Brain microvascular endothelial cell (primary cell): ENCODE data around the gene GCNT2.

Experiments
- DNase-seq: peaks from one replicate; pipeline ENCODE4 v3.0.0-alpha.2; 2020
- H3K27ac ChIP-seq: fragments of 250-450 bp; sonication (Bioruptor Pico); 2 replicates; pipeline ENCODE4 v1.5.1; 2020; ENCODE audit warnings: mild to moderate bottlenecking, moderate library complexity
- H3K27me3 ChIP-seq: fragments of 250-450 bp; sonication (Bioruptor Pico); replicated peaks from 2 replicates; pipeline ENCODE4 v1.5.1; 2020; ENCODE audit warnings: mild to moderate bottlenecking
- H3K36me3 ChIP-seq: fragments of 250-450 bp; sonication (Bioruptor Pico); replicated peaks from 2 replicates; pipeline ENCODE4 v1.5.1; 2020; ENCODE audit warnings: mild to moderate bottlenecking
- H3K4me3 ChIP-seq: 2 replicates; pipeline ENCODE4 v1.5.1; 2011; ENCODE audit warnings: low read depth, mild to moderate bottlenecking, control low read depth, low read length, moderate library complexity
- in situ Hi-C: cut with HindIII; loops from 2 replicates; pipeline ENCODE4 v1.10.0; 2017; ENCODE audit warnings: low sequenced_read_pairs, low pct_ligation_motif_present
- TF ChIP-seq, protein P1 (sequence below): IDR thresholded peaks from 2 replicates; pipeline ENCODE4 v1.5.1; 2011; ENCODE audit warnings: low read depth, mild to moderate bottlenecking, moderate library complexity, low read length, control low read depth, inconsistent platforms; ENCODE audit errors: missing control alignments

GCNT2 gene

DNA sequence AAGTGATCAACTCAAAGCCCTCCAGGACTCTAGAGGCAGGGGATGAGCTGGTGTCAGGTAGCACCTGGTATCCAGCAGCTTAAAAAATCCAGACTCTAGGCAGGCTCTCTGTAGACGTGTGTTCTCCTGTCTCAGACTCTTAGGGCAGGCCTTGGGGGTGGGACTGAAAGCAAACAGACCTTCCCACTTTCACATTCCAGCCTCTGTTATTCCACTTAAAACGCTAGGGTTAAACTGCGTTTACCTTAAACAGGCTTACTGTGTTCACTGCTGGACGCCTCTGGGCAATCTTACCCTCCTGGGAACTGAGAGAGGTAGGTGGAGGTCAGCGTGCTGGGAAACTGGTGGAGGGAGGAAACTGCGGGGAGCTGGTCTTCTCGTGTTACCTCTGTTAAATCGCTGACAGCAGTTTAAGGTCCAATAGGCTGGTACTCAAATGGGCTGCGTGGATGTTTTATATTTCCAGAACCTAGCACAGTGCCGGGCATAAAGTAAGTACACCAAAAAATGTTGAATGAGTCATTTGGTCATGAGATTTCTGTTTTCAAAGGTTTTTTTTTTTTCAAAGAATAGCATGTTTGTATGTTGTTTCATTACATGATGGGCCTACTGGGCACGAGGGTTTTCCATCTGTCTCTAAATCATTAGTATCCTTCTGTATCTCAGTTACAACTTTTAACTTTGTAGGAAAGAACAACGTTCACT lies at the start of gene GCNT2:
TSS of gene GCNT2 (plus strand) at position 248 of the 705 bp plus-strand sequence. CDS start 7,561 bp downstream, outside the sequence.
- H3K27ac ChIP-seq = peak within 1 kb of the TSS; percentile 5
- peak; percentile 33 for DNase-seq
- in situ Hi-C loops = no loop called here
- TF ChIP-seq, protein P1, sequence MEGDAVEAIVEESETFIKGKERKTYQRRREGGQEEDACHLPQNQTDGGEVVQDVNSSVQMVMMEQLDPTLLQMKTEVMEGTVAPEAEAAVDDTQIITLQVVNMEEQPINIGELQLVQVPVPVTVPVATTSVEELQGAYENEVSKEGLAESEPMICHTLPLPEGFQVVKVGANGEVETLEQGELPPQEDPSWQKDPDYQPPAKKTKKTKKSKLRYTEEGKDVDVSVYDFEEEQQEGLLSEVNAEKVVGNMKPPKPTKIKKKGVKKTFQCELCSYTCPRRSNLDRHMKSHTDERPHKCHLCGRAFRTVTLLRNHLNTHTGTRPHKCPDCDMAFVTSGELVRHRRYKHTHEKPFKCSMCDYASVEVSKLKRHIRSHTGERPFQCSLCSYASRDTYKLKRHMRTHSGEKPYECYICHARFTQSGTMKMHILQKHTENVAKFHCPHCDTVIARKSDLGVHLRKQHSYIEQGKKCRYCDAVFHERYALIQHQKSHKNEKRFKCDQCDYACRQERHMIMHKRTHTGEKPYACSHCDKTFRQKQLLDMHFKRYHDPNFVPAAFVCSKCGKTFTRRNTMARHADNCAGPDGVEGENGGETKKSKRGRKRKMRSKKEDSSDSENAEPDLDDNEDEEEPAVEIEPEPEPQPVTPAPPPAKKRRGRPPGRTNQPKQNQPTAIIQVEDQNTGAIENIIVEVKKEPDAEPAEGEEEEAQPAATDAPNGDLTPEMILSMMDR = no peak
- no peaks in the 10 kb centered on the region for H3K27me3 ChIP-seq
- peak within 1 kb of the TSS; percentile 3 for H3K4me3 ChIP-seq
- H3K36me3 ChIP-seq = no peaks in the 10 kb centered on the region

DNA sequence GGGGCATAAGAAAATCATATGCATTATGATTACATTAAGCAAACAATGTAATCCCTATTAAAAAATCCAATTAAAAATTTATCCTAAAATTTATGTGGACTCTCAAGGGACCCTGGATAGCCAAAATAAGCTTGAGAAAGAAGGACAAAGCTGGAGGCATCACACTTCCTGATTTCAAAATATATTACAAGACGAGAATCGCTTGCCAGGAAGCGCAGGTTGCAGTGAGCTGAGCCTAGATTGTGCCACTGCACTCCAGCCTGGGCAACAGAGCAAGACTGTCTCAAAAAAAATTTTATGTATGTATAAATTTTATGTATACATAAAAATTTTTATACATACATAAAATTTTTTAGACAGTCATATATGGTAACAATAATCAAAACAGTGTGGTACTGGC lies 48.5 kb upstream of the GCNT2 start:
- H3K36me3 ChIP-seq = no peaks in the 10 kb centered on the region
- H3K27ac ChIP-seq = no peak overlapping the region
- no peaks in the 10 kb centered on the region for H3K27me3 ChIP-seq
- TF ChIP-seq, protein P1 = no peak
- in situ Hi-C loops = no loop called here
- DNase-seq = no peak
- H3K4me3 ChIP-seq = no peak overlapping the region

DNA sequence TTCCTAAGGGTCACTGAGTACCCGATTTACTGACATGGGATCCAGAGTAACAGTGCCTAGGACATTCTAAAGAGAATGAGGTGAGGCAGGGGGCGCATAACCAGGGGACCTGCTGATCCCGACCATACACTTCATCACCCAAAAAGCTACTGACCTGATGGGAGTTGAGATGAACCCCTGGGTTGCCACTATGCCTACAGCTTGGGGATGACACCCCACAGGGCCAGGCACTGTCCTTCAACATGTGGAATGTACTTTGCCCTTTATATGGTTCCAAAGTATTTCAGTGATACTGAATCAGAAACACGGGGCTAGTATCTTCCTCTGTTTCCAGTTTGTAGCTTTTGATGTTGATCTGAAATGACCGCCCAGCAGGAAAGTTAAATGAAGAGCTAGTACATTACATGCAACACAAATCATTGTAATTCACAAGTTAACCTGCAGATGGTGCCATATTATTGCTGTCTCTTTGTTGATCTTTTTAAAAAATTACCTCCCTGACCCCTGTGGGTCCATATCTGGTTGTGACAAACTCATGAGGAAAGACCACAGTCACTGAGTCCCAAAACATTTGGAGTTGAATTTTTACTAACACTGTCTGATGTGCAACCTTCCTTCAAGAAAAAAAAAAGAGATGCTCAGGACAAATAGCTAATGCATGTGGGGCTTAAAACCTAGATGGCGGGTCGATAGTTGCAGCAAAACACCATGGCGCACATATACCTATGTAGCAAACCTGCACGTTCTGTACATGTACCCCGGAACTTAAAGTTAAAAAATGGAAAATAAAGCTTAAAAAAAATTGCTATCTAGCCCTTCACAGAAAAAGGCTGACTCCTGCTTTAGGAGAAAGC lies 42.7 kb upstream of the GCNT2 start:
- Histone ChIP-seq H3K36me3 (no peaks in the 10 kb centered on the region), H3K27me3 (no peaks in the 10 kb centered on the region), H3K4me3 (no peak overlapping the region), H3K27ac (no peak overlapping the region)
- in situ Hi-C loops = no loop called here
- peak; percentile 18 for DNase-seq
- TF ChIP-seq, protein P1 = peak; percentile 40

DNA sequence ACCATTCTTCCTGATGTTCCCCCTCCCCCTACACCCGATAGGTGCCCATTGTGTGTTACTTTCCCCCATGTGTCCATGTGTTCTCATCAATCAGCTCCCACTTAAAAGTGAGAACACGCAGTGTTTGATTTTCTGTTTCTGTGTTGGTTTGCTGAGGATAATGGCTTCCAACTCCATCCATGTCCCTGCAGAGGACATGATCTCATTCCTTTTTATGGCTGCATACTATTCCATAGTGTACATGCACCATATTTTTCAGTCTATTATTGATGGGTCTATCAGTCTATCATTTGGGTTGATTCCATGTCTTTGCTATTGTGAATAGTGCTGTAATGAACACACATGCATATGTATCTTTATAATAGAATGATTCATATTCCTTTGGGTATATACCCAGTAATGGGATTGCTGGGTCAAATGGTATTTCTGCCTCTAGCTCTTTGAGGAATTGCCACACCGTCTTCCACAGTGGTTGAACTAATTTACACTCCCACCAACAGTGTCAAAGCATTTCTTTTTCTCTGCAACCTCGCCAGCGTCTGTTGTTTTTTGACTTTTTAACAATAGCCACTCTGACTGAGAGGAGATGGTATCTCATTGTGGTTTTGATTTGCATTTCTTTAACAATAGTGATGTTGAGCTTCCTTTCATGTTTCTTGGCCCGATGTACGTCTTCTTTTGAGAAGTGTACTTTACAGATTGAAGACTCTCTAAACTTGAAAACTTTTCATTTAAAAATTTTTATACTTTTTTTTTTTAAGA lies 41.0 kb upstream of the GCNT2 start:
- H3K27me3 ChIP-seq = no peaks in the 10 kb centered on the region
- no peak overlapping the region for H3K4me3 ChIP-seq
- no peak for DNase-seq
- in situ Hi-C loops = no loop called here
- H3K27ac ChIP-seq = no peak overlapping the region
- H3K36me3 ChIP-seq = no peaks in the 10 kb centered on the region
- TF ChIP-seq, protein P1 = no peak

DNA sequence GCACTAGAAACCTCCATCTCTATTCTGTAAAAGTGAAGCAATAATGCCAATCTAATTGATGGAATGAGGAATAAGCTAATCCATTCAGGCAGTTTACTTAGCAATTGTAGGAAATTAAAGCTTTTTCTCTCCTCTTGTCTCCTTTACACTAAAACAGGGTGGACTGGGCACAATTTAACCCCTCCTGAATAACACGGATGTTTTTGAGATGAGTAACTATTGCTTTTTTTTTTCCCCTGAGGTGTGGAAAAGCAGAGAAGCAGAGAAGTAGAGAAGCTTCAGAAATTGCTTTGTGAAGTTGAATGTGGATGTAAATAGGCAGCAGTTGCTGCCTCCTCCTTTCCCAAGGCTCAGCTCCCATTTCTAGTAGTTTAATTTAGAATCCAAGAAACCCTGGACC lies 40.0 kb upstream of the GCNT2 start:
- Histone ChIP-seq H3K4me3 (no peak overlapping the region), H3K27ac (no peak overlapping the region), H3K27me3 (no peaks in the 10 kb centered on the region), H3K36me3 (no peaks in the 10 kb centered on the region)
- TF ChIP-seq, protein P1 = no peak
- in situ Hi-C loops = no loop called here
- no peak for DNase-seq
